AG08396 (cell line): ENCODE data around the gene GPC6.

Experiments used
- DNase-seq: peaks from one replicate; pipeline ENCODE4 v3.0.0; 2012; ENCODE audit warnings: low spot score, mixed read lengths

Gene GPC6

DNA sequence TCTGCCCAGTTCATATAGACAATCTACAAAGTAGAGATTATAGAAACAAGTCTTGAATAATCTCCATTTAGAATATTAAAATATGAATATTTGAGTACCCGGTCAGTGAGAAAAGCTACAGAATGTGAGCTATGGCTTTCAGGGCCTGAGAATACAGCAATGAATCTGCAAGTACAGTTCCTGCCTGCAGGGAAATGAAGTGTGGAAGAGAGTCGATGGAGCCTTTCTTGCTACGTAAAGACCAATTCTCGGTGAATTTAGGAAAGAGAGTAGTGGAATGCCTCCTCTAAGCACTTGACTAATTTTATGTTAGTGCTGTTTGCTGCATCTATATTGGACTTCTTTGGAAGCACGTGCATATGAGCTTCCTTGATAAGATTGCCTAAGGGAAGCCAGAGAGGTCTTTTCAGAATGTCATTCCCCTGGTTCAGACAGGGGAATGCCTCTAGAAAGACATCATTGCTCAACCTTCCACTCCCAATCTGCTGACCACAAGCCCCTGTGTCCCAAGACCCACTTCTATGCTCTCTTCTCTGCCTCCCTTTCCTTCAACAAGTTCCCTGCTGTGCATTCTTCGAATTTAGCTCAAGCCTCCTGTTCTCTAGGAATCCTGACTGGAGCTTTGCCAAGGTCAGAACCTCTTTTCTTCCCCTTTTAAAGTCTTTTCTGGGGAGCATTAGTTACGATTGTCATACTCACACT is 41.9 kb downstream of the GPC6 start:
- no peak for DNase-seq

DNA sequence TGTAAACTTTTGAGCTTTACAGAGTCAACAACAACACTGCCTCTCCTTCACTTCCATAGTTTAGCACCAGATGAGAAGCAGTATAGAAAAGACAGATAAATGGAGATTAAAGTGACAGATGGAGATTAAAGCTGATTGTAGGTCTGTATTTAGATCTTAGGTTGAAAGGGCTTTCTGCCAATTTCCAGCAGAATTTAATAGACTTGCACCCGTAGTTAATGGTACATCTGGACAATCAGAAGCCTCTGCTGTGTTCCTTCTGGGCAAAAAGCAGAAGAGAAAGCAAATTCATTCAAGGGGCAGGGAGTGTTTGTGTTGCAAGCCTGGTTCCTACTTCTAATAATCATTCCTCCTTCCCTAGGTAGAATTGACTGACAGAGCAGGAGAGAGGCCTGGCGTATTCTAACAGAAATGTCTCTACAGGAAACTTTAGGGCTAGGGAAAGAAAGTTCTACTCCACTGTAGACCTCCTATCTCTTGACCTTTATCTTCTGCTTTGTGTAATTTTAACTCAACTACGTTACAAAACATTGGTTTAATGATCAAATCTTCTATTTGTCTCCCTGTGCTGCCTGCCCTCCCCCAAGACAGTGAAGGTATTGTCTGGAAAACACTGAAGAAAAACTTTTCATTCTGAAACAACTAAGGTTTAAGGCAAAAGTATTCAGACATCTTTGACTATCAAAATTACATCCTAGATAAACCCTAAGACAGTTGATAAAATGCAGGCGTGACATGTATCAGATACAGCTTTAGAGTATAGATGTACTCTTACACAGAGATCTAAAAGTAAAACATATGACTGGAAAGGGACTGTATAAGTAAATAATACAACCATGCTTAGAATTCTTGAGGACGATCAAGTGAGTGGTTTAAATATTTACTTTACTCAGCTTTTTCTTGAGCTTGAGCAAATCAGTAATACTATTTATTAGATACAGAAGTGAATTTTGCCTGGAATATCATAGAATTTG is 44.4 kb downstream of the GPC6 start:
- DNase-seq, result no peak

DNA sequence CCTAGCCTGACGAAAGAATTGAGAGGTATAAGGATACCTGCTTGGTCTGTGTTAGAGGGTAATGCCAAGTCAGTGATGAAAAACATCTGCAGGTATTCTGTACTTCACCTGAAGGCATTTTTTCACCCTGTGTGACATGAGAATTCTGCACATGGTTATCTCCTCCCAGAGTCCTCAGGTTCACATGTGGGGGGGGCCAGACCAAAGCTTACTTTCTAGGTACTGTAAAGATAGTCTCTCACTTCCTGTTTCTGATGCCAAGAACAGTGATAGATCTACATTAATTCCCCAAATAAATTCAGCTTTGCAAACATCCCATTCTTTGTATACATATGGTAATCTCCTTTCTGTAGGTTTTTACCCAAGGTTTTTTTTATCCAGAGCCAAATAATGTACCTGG is 53.4 kb downstream of the GPC6 start:
- DNase-seq, result no peak

DNA sequence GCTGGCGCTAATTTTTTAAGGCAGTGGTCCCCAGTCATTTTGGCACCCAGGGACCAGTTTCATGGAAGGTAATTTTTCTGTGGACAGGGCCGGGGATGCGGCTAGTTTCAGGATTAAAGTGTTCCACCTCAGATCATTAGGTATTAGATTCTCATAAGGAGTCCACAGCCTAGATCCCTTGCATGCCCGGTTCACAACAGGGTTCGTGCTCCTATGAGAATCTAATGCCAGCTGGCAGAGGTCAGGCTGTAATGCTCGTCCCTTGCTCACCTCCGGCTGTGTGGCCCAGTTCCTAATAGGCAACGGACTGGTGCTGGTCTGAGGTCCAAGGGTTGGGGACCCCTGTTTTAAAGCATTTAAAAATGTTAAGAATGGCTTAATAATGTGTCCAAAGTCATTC is 54.1 kb downstream of the GPC6 start:
- DNase-seq, result no peak

DNA sequence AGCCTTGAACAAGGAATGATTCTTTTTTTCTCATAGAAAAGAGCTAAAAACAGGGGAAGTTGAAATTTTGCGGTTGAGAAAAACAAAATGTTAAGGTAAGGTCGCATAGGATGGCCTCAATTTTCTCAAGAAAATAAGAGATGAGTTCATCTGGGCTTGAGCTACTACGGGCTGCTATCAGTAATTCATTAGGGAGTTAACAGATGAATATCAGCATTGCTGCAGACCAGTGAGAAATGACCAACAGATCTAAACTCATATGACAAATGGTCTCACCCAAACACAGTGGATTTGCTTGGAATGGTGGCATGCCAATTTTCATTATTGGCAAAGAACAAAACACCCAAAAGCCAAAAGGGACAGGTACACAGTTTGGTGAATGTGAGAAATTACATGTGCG is 56.6 kb downstream of the GPC6 start:
- no peak for DNase-seq

DNA sequence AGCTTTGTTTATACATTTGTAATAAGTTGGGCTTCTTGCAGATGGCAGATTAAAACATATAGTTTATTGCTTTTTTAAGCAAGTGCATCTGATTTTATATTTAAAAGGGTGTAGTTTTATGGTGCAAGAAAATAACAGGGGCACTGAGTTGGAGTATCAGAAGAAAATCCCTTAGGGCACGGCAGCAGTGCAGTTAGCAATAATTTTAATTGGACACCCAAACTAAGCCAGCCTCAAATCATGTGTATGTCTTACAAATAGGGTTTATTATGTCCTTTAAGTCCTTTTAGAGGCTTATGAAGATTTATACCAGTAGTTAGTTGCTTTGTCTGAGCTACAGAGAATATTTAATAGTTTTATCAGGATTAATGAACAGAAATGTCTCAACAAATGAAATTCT is 57.5 kb downstream of the GPC6 start:
- no peak for DNase-seq

DNA sequence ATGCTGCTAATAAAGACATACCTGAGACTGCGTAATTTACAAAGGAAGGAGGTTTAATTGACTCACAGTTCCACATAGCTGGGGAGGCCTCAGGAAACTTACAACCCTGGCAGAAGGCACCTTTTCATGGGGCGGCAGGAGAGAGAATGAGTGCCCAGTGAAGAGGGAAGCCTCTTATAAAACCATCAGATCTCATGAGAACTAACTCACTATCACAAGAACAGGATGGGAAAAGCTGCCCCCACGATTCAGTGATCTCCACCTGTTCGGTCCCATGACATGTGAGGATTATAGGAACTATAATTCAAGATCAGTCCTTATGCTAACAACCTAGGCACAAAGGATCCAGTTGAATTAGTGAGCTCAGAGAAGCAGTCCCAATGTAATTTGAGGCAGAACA is 59.4 kb downstream of the GPC6 start:
- no peak for DNase-seq

DNA sequence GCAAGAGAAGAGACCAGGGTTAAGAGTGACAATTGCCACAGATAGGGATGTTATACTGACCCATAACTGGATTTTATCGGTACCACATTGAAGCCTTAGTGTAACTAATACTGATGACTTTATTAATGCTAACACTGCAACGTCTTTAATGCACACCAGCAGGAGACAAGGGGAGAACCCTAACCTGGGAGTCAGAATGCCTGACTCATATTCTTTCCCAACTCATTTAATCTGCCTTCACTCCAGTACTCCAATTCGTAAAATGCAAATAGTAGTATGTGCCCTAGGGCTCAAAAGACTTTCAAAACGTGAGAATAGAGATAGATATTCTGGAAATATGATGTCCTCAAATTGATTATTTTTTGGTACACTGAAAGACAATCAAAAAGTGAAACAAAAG is 62.4 kb downstream of the GPC6 start:
- DNase-seq, result no peak

DNA sequence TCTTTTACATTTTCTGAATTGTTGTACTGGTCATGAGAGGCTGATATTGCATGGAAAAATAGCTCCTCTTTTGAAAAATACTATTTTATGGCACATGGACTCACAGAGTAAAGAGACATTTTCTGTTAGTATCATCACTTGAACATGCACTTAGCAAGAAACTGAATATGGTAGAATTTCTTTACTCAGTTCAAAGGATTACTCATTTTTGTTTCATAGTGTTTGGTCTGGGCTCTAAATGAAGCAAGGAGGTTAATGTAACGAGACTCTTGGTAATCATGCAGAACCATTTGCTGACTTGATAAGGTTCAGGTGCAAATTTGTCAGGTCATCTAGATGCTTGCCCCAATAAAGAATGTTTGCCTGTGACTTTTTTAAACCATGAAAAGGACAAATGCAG is 63.2 kb downstream of the GPC6 start:
- DNase-seq, result no peak

DNA sequence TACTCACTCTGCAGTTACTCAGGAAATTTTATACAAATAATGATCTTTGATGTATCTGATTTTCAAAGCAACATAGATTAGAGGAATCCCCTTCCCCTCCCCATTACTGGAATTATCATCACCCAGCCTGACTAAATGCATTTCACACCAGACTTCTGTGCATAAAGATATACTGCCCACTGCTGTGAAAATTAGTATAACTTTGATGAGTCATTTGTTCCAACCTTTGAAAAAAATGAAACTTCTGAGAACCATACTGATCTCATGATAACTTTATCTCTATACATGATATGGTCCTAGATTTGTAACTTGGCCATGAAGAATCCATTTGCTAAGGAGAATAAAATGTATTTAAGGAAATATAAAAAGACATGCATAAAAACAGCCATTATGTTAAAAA is 63.9 kb downstream of the GPC6 start:
- no peak for DNase-seq

DNA sequence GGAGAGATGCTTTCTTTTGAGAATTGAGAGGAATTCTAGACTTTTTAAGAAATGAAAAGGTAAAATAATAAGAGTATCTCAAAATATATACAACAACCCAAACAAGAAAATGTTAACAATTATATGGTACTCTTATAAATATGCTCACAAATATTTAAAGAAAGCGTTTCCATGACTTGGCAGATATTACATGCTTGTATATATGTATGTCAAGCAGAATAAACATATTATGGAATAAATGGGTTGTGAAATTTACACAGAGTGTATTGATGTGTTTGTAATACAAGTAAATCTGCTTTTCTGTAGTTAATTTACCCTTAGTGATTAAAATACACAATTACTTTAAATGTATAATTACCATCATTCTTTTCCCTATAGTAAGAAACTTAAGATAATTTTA is 65.8 kb downstream of the GPC6 start:
- no peak for DNase-seq

DNA sequence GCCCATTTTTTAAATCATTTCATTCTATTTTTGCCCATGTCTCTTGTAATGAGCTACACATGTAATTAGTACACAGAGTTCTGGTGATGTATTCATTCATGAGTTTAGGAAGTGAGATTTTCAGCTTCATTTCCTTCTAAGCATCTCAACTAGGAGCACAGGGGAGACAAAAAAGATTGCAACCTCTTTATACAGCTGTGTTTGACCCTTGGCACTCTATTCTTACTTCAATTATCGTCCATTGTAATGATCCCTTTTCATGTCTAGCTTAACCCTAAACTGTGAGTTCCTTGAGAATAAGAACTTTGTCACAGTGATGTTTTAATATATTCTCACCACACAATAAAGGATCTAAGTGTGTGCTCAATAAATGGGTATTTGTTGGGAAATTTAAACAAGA is 67.1 kb downstream of the GPC6 start:
- DNase-seq, result no peak

DNA sequence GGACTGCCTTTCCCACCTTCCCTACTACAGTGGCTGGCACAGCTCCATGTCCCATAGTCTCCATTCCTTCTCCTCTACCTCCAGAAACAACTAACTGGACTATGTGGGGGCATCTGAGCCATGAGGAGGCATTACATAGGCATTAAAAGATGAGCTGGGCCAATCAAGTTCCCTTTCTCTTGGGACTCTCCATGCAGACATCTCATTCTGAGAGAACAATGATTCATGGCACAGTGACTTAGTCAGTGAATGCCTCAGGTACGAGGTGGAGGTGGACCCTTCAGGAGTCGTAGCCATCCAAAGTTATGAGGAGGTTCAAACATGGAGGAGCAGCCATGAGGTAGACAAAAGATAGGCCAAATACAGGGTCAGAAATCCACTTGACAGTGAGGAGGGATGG is 70.0 kb downstream of the GPC6 start:
- no peak for DNase-seq

DNA sequence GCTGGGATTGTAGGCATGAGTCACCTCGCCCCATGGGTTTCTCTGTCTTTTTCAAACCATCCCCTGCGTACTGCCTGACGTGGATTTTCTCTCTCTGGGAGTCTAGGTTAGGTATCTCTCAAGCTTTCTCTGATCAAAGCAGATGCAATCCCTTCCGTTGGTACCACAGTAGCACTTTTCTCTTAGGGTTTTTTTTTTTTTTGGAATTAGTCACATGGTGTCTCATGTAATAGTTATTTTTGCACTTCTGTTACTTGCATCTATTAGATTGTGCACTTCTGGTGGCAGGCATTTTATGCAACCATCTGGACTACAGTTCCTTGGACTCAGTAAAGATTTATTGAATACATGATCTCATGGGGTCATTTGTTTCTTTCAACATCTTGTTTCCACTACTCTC is 72.1 kb downstream of the GPC6 start:
- no peak for DNase-seq

DNA sequence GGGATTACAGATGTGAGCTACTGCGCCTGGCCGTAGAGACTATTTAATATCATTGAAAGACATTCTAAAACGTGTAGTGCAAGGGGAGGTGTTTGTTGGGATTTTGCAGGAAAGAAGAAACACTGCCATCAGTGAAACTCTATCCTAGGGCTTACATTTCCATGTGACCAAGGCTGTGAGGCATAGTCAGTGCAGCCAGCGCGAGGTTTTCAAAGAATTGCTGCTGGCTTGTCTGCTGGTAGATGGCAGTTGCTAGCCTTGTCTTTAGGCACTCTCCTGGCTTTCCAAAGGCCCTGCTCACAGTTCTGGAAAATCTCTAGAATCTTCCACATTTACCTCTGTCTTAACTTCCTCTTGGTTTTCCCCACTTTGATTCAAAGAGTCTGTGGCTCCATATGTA is 77.5 kb downstream of the GPC6 start:
- no peak for DNase-seq

DNA sequence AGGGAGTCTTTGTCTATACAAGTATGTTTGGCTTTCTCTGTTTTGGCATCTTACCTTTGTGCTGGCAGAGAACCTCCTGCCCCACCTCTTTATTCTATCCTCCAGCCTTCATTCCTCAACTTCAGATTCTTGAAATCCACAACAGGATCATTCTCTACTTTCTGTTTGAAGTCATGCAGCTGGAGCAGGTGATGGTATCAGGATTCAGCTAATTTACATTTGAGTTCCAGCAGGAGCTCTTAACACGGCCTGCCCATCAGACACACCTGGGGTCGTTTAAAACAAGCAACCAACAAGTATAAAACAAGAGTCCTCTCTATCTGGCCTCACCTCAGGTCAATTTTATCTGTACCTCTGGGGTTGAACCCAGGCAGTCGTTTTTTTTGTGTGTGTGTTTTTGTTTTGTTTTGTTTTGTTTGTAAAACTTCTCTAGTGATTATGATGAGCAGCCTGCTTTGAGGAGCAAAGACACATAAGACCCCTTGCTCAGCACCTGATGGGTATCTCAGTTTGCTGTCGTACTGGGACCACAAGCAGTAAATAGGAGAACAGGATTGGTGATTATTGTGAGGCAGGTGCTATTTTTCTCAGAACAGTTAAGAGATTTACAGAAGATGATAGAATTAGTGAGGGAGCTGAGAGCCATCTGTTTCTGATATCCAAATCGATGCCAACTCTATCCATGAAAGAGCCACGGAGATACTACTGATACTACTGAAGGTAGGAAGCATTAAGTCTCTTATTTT is 78.4 kb downstream of the GPC6 start:
- no peak for DNase-seq

DNA sequence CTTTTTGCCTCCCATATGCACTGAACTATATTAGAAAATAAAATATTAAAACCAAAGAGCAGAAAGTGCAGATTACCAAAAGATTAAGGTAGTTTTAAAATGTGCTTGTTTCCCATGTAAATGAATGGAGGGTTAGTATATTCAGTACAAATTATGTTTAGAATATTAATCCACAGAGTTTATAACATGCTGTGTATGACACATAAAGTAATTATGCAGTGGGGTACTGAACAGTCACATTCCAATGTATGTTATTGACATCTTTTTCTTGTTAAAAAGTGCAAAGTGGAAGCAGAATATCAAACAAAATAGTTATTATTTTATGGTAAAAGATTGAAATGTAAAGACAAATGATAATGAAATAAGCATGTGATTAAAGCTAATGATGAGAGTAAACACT is 79.3 kb downstream of the GPC6 start:
- no peak for DNase-seq

DNA sequence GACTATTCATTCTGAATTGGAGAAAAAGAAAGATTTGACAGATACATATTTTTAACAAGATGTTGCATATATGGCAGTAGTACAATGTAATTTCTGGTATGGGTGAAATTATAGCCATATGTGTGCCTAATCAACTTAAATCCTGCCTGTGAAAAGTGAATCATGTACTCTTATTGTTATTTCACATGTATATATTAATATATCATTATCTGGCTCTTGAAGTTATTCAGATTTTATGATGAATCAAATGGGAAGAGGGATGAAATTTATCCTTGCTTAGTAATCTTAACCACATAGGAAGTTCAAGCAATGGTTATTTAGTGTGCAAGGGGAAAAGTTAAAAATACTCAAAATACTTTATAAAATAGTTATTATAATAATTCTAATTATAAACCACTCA is 80.5 kb downstream of the GPC6 start:
- no peak for DNase-seq

DNA sequence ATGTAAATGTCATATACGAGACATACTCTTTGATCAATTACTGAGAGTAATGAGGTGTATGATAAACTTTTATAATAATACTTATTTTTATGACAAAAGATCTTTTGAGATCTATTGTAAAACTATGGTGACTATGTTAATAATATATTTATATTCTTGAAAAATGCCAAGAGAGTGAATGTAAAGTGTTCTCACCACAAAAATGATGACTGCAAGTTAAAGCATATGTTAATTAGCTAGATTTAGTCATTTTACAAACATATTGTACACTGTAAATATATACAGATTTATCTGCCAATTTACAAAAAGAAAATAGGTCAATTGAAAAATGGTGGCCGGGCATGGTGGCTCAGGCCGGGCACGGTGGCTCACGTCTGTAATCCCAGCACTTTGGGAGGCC is 81.0 kb downstream of the GPC6 start:
- DNase-seq, result no peak

DNA sequence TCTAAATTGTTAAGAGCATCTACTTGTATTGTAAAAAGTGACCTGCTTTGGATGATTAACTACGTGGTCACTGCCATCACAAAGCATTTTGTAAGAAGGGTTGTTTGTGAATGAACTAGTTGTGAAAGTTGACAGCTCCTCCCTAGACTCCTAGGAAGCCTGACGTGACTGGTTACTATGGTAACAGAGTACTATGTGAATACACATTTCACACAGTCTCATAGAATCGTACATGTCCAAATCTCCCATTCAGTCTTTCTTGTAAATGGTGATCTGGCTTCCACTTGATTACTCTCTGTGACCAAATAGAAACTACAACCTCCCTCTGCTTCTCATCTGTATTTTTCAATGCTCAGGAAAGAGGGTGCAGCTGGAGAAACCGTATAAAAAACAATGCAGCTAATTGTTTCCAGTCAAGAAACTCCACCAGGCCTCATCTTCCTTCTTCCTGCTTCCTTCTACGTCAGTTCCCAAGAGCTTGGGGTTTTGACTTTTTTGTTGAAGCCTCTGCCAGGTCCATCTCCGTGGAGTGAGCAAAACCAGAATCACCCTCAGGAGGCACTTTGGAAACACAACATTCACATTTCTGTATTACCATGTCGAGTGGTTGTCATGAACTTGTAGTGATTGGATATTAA is 83.4 kb downstream of the GPC6 start:
- DNase-seq, result no peak

DNA sequence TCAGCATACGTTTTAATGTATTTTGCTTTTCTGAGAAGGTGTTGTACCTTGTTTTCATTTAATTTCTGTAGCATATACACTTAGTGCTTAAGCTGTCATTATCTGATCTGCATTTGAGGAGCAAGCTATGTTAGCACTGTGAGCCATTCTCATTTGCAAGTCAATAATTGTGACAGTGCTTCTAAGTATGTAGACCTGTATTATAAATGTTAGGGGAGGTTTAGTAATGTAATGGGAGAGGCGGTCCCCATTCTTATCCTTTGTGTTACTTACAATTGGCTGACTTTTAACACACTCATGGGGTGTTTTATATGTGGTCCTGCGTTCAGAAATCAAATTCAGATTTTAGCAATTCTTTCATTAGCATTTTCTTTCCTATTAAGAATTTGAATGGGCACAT is 90.2 kb downstream of the GPC6 start:
- DNase-seq, result no peak

DNA sequence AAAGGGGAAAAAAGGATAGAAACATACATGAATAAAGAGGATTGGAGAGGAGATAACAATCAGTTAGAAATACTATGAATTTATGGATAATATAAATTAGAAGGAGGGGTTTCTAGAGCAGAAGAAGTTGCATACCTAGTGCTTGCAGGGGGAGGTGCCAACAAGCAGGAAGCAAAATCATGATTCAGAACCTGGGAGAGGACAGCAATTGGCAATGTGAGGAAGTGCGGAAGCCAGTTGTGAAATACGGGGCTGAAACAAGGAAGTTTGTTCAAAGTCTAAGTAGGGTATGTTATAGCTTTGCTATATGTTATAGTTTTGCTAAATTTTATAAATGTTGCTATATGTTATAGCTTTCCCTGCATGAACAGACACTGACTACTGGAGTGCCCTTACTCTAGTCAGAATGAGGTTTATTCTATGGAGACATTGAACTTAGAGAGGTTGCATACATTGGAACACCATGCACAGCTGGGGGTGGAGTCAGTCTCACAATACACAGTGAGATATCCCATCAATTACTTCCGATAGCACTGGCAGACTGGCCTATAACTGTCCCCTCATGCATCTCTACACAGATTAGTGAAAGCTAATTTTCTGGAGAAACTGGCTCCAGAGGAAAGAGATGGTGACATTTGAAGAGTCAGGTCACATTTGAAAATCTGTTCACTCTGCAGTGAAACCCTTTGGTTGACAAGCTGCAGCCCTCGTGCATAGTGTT is 92.1 kb downstream of the GPC6 start:
- no peak for DNase-seq
